H1 (cell line): ENCODE results near the gene HOXA13. TPM values are rescaled to one million over a fixed set of nuclear protein-coding genes. Genes with fewer than 3 reads are reported as not detected.

Experiments used
- CTCF ChIA-PET: fragments of 300-600 bp; sonication (Branson Sonifier 250); formaldehyde crosslinking; loops from one replicate; lab custom pipeline; 2021; ENCODE audit not compliant: partially characterized antibody; lab: Charles Lee
- POLR2A ChIA-PET: fragments of 300-600 bp; sonication (Branson Sonifier 250); formaldehyde crosslinking; loops from one replicate; lab custom pipeline; 2021; ENCODE audit warnings: inconsistent platforms; ENCODE audit not compliant: partially characterized antibody; lab: Charles Lee
- DNase-seq, 2 experiments: peaks; one replicate each; pipeline versions ENCODE4 v3.0.0 to v3.0.0-alpha.2; 2010 to 2022; ENCODE audit warnings: low spot score in 2 of 2, low read depth in 1 of 2, mixed read lengths in 1 of 2
- FAIRE-seq: peaks from 2 replicates; lab custom pipeline; 2011; peaks lifted over from hg19 to GRCh38; lab: Jason Lieb, UNC
- H2AFZ ChIP-seq: 2 replicates; pipeline ENCODE4 v1.8.1; 2012; ENCODE audit warnings: low read length, inconsistent platforms
- H2AK5ac ChIP-seq: 2 replicates; pipeline ENCODE4 v1.6.1; 2013; ENCODE audit warnings: low read depth, low read length
- H2BK120ac ChIP-seq: replicated peaks from 2 replicates; pipeline ENCODE3; 2013; ENCODE audit warnings: low read depth, low read length, inconsistent platforms
- H2BK12ac ChIP-seq: 2 replicates; pipeline ENCODE4 v1.6.1; 2013; ENCODE audit warnings: low read depth, low read length
- H2BK15ac ChIP-seq: 2 replicates; pipeline ENCODE4 v1.6.1; 2013; ENCODE audit warnings: low read length
- H2BK20ac ChIP-seq: 2 replicates; pipeline ENCODE4 v1.6.1; 2013; ENCODE audit warnings: low read length
- H2BK5ac ChIP-seq: 2 replicates; pipeline ENCODE4 v1.6.1; 2013; ENCODE audit warnings: low read depth, low read length
- H3K14ac ChIP-seq: 2 replicates; pipeline ENCODE4 v1.6.1; 2013; ENCODE audit warnings: inconsistent platforms; ENCODE audit not compliant: insufficient read length
- H3K18ac ChIP-seq: 2 replicates; pipeline ENCODE4 v1.6.1; 2013; ENCODE audit warnings: low read length; ENCODE audit errors: extremely low read depth
- H3K23ac ChIP-seq: 2 replicates; pipeline ENCODE4 v1.6.1; 2013; ENCODE audit warnings: inconsistent platforms; ENCODE audit not compliant: insufficient read length
- H3K23me2 ChIP-seq: 2 replicates; pipeline ENCODE4 v1.6.1; 2013; ENCODE audit warnings: low read depth, low read length
- H3K27ac ChIP-seq: 2 replicates; pipeline ENCODE4 v1.6.1; 2011; ENCODE audit warnings: low read depth, low read length, inconsistent platforms
- H3K27me3 ChIP-seq, 4 experiments: replicated peaks in 1 of 4; 1 replicate in 1 of 4; 2 replicates in 3 of 4; pipeline versions ENCODE4 v1.6.1 to v1.8.1; 2011 to 2013; ENCODE audit warnings: low read length in 3 of 4, mild to moderate bottlenecking in 3 of 4, inconsistent platforms in 2 of 4, mixed read lengths in 2 of 4, moderate library complexity in 1 of 4; ENCODE audit not compliant: control insufficient read depth in 3 of 4, insufficient read depth in 3 of 4; ENCODE audit errors: extremely low read depth in 1 of 4
- H3K36me3 ChIP-seq, 4 experiments: 2 replicates each; pipeline versions ENCODE4 v1.6.1 to v1.8.1; 2011 to 2013; ENCODE audit warnings: mild to moderate bottlenecking in 4 of 4, low read length in 3 of 4, moderate library complexity in 2 of 4, control low read depth in 1 of 4, inconsistent platforms in 1 of 4; ENCODE audit not compliant: insufficient read depth in 4 of 4, control insufficient read depth in 2 of 4
- H3K4ac ChIP-seq: replicated peaks from 2 replicates; pipeline ENCODE3; 2013; ENCODE audit warnings: low read length, low read depth, mixed read lengths, inconsistent platforms; ENCODE audit not compliant: insufficient read length
- H3K4me1 ChIP-seq, 4 experiments: replicated peaks in 1 of 4; 1 replicate in 1 of 4; 2 replicates in 3 of 4; pipeline versions ENCODE4 v1.6.1 to v1.8.1; 2011 to 2013; ENCODE audit warnings: low read length in 3 of 4, inconsistent platforms in 2 of 4, mixed read lengths in 1 of 4; ENCODE audit not compliant: insufficient read depth in 4 of 4, control insufficient read depth in 3 of 4
- H3K4me2 ChIP-seq, 2 experiments: 2 replicates each; pipeline versions ENCODE4 v1.6.1 to v1.8.1; 2011 to 2013; ENCODE audit warnings: low read depth in 2 of 2, low read length in 2 of 2, control low read depth in 1 of 2, inconsistent platforms in 1 of 2, mild to moderate bottlenecking in 1 of 2; ENCODE audit not compliant: insufficient read depth in 1 of 2
- H3K4me3 ChIP-seq, 4 experiments: fragments of 200-600, 300-600 bp in 1 of 4; sonication (generic), shearing (Covaris generic), sonication (Bioruptor Twin) in 1 of 4; 2 replicates each; pipeline versions ENCODE4 v1.5.1 to v1.8.1; 2011 to 2016; ENCODE audit warnings: low read length in 4 of 4, low read depth in 3 of 4, control low read depth in 2 of 4, inconsistent platforms in 2 of 4, mild to moderate bottlenecking in 2 of 4, mixed read lengths in 1 of 4, moderate library complexity in 1 of 4; ENCODE audit not compliant: insufficient read depth in 2 of 4; ENCODE audit errors: extremely low read depth in 1 of 4
- H3K56ac ChIP-seq: replicated peaks from 2 replicates; pipeline ENCODE3; 2013; ENCODE audit warnings: low read depth, mild to moderate bottlenecking, mixed read lengths, low read length, inconsistent platforms; ENCODE audit not compliant: insufficient read length
- H3K79me1 ChIP-seq: 2 replicates; pipeline ENCODE4 v1.6.1; 2013; ENCODE audit warnings: low read depth, low read length, control low read depth
- H3K79me2 ChIP-seq, 2 experiments: 2 replicates each; pipeline versions ENCODE4 v1.6.1 to v1.8.1; 2012 to 2013; ENCODE audit warnings: low read length in 2 of 2, mild to moderate bottlenecking in 2 of 2, inconsistent platforms in 1 of 2; ENCODE audit not compliant: insufficient read depth in 2 of 2, control insufficient read depth in 1 of 2
- H3K9ac ChIP-seq, 4 experiments: replicated peaks in 1 of 4; 1 replicate in 1 of 4; 2 replicates in 3 of 4; pipeline versions ENCODE4 v1.6.1 to v1.8.1; 2011 to 2013; ENCODE audit warnings: low read depth in 3 of 4, low read length in 3 of 4, control low read depth in 2 of 4, mild to moderate bottlenecking in 2 of 4, moderate library complexity in 2 of 4, inconsistent platforms in 1 of 4; ENCODE audit errors: extremely low read depth in 1 of 4
- H3K9me3 ChIP-seq, 2 experiments: 2 replicates each; pipeline versions ENCODE4 v1.6.1 to v1.8.1; 2012 to 2013; ENCODE audit warnings: mild to moderate bottlenecking in 2 of 2, moderate library complexity in 2 of 2, control low read depth in 1 of 2, inconsistent platforms in 1 of 2, low read depth in 1 of 2, low read length in 1 of 2, mixed read lengths in 1 of 2; ENCODE audit not compliant: insufficient read depth in 2 of 2
- H4K20me1 ChIP-seq, 2 experiments: replicated peaks in 1 of 2; 2 replicates each; pipeline versions ENCODE3 to v1.8.1; 2011 to 2013; ENCODE audit warnings: inconsistent platforms in 2 of 2, low read length in 2 of 2, mild to moderate bottlenecking in 1 of 2; ENCODE audit not compliant: insufficient read depth in 2 of 2, control insufficient read depth in 1 of 2
- H4K5ac ChIP-seq: 2 replicates; pipeline ENCODE4 v1.6.1; 2013; ENCODE audit warnings: low read length, low read depth, mixed read lengths, inconsistent platforms; ENCODE audit not compliant: insufficient read length
- H4K8ac ChIP-seq: 2 replicates; pipeline ENCODE4 v1.8.0; 2013; ENCODE audit warnings: mild to moderate bottlenecking, moderate library complexity, low read length, inconsistent platforms; ENCODE audit not compliant: insufficient read depth; ENCODE audit errors: extremely low read depth
- H4K91ac ChIP-seq: replicated peaks from 2 replicates; pipeline ENCODE3; 2013; ENCODE audit warnings: low read length, mixed read lengths, inconsistent platforms; ENCODE audit not compliant: insufficient read length
- EZH2 ChIP-seq: fragments of 200-600 bp; sonication (generic); IDR thresholded peaks from 2 replicates; pipeline ENCODE4 v1.7.1; 2012; ENCODE audit warnings: low read depth, mild to moderate bottlenecking, moderate library complexity, low read length, inconsistent platforms; ENCODE audit not compliant: severe bottlenecking
- NRF1 ChIP-seq: IDR thresholded peaks from 2 replicates; pipeline ENCODE4 v1.6.1; 2011; ENCODE audit warnings: mild to moderate bottlenecking, low read depth, low read length, improper control_type of control experiment
- RNF2 ChIP-seq: fragments of 200-900, 300-1000 bp; sonication (generic); IDR thresholded peaks from 2 replicates; pipeline ENCODE4 v1.7.1; 2016; ENCODE audit warnings: borderline replicate concordance, low read depth, mild to moderate bottlenecking, antibody characterized with exemption, low read length; ENCODE audit not compliant: poor library complexity, severe bottlenecking; ENCODE audit errors: missing control alignments
- SIN3A ChIP-seq, 2 experiments: IDR thresholded peaks in 1 of 2; conservative IDR thresholded peaks in 1 of 2; 2 replicates each; pipeline ENCODE4 v1.6.1; 2011 to 2012; ENCODE audit warnings: low read length in 2 of 2, improper control_type of control experiment in 1 of 2, low read depth in 1 of 2, mild to moderate bottlenecking in 1 of 2
- SP1 ChIP-seq: IDR thresholded peaks from 2 replicates; pipeline ENCODE4 v1.6.1; 2011; ENCODE audit warnings: low read depth, low read length
- SP4 ChIP-seq: IDR thresholded peaks from 2 replicates; pipeline ENCODE4 v1.6.1; 2012; ENCODE audit warnings: low read length, inconsistent platforms
- SUZ12 ChIP-seq: fragments of 200-600 bp; sonication (generic); IDR thresholded peaks from 2 replicates; pipeline ENCODE4 v1.6.1; 2012; ENCODE audit warnings: mild to moderate bottlenecking, inconsistent platforms, low read length, moderate library complexity, mixed read lengths
- TAF7 ChIP-seq: optimal IDR thresholded peaks from 2 replicates; pipeline ENCODE3; 2011; ENCODE audit warnings: low read depth, mild to moderate bottlenecking, inconsistent platforms, low read length, moderate library complexity, borderline replicate concordance
- USF2 ChIP-seq: IDR thresholded peaks from 2 replicates; pipeline ENCODE4 v1.6.1; 2011; ENCODE audit warnings: low read length, improper control_type of control experiment
- WGBS, 2 experiments: shearing (Covaris generic) in 1 of 2; methylation state at CpG; one replicate each; pipeline versions ENCODE4 v1.1.6 to v1.1.7; 2013 to 2015; ENCODE audit warnings: low lambda C conversion rate in 2 of 2, mixed read lengths in 2 of 2, inconsistent platforms in 1 of 2, low coverage in 1 of 2, missing lambda C conversion rate in 1 of 2; ENCODE audit not compliant: insufficient replicate concordance in 2 of 2, insufficient coverage in 1 of 2, insufficient read length in 1 of 2; ENCODE audit errors: extremely low coverage in 1 of 2, missing lambda C conversion rate in 1 of 2; 5-methylcytosine and 5-hydroxymethylcytosine counted together
- polyA plus RNA-seq, 7 experiments: library from polyadenylated mRNA; depleted of rRNA in 3 of 7; stranded (reverse) in 5 of 7; unstranded in 2 of 7; fragments of >200 nt in 5 of 7; fragments of 200-250 nt in 2 of 7; gene quantifications; 1 replicate in 5 of 7; 2 replicates in 1 of 7; 4 replicates in 1 of 7; pipeline versions ENCODE4 v1.2.1 to v1.2.3, GENCODE V29; 2011 to 2013; ENCODE audit warnings: missing spikeins in 2 of 7, mixed read lengths in 2 of 7
- total RNA-seq: library from RNA; stranded (reverse); fragmentation: NEBNext Ultra II Directional; extraction: Animal tissue kit (Norgen Biotek cat#: 25700); gene quantifications from 2 replicates; pipeline ENCODE4 v1.2.1, GENCODE V29; 2021

The HOXA13 gene
- total and polyA plus RNA-seq, 2 of the 8 experiments (the other 6 are each of a cell fraction or from before 2014, with no cell fraction given), result not detected

GRCh38 chr7:27220440-27220955, 20.6 kb upstream of the HOXA13 start:
- peaks cover 64 to 96% (median 88%) of the 10 kb centered on the region in 4 experiments for H3K27me3 ChIP-seq
- H4K20me1 ChIP-seq, result peaks cover 6% of the 10 kb centered on the region in 2 experiments
- FAIRE-seq, result no peak
- H3K9me3 ChIP-seq, result no peaks in the 10 kb centered on the region
- H2BK20ac ChIP-seq, result no peak overlapping the region
- H3K4me2 ChIP-seq, result peak overlapping the region; percentile 22 to 49; a peak in 3 of 4 replicates
- no peak for DNase-seq
- H2BK12ac ChIP-seq, result no peak overlapping the region
- no peak overlapping the region for H2BK15ac ChIP-seq
- H3K14ac ChIP-seq, result no peak overlapping the region
- peak; percentile 56 for TF ChIP-seq RNF2
- no peak for TF ChIP-seq TAF7
- TF ChIP-seq SIN3A (conservative IDR thresholded peaks at IDR 0.05 in 1 of 2, IDR thresholded peaks at IDR 0.05 in 1 of 2; ENCODE audit: low read depth in 1 of 2, low read length in 2 of 2), result no peak
- TF ChIP-seq SUZ12, result peak; percentile 96
- TF ChIP-seq SP1, result no peak
- TF ChIP-seq EZH2, result peak; percentile 96
- no peak for TF ChIP-seq SP4
- no peak for TF ChIP-seq USF2
- no peak for TF ChIP-seq NRF1
- TF ChIP-seq, all 59 proteins: peak for 3
- no peak overlapping the region for H3K27ac ChIP-seq
- no peak overlapping the region for H3K56ac ChIP-seq
- no peak overlapping the region for H3K4ac ChIP-seq
- H3K23ac ChIP-seq, result no peak overlapping the region
- H2AK5ac ChIP-seq, result no peak overlapping the region
- peaks cover 3% of the 10 kb centered on the region; the same call in 1 of the 2 replicates for H3K23me2 ChIP-seq
- H3K9ac ChIP-seq, result no peak overlapping the region
- H2AFZ ChIP-seq, result no peak overlapping the region
- 28% methylated on average over 32 of the region's 45 CpGs; no CpG with 5 or more reads in 1 of the 2 experiments for WGBS, 2 experiments
- H3K4me1 ChIP-seq, result peaks cover 5 to 11% (median 6%) of the 10 kb centered on the region in 4 experiments
- no peak overlapping the region for H4K5ac ChIP-seq
- H3K79me1 ChIP-seq, result no peaks in the 10 kb centered on the region
- CTCF ChIA-PET, result interaction anchor here (1.0 to 2.2 kb wide), 2 partner anchors 10 to 34 kb away, joined by 3 to 9 read pairs; no protein-coding TSS in a partner anchor
- no peaks in the 10 kb centered on the region; a peak in 1 of 8 replicates for H3K36me3 ChIP-seq
- no peaks in the 10 kb centered on the region for H3K79me2 ChIP-seq
- H4K91ac ChIP-seq, result no peak overlapping the region
- no peak overlapping the region for H2BK120ac ChIP-seq
- H3K4me3 ChIP-seq, result peak overlapping the region in 1 of 4 experiments; percentile 44; a peak in 3 of 8 replicates
- POLR2A ChIA-PET, result no interaction called here
- H3K18ac ChIP-seq, result no peak overlapping the region
- H4K8ac ChIP-seq, result no peak overlapping the region
- no peak overlapping the region for H2BK5ac ChIP-seq
